Activated naive CD8-positive, alpha-beta T cell (primary cell): ENCODE measurements around the gene MEF2C.

Experiments
- H3K27ac Mint-ChIP-seq: one replicate; pipeline ENCODE4 v1.8.0; 2021; ENCODE audit warnings: mixed read lengths
- H3K27me3 Mint-ChIP-seq: one replicate; pipeline ENCODE4 v1.8.0; 2021; ENCODE audit warnings: mixed read lengths
- H3K36me3 Mint-ChIP-seq: one replicate; pipeline ENCODE4 v1.8.0; 2021; ENCODE audit warnings: mixed read lengths
- H3K4me1 Mint-ChIP-seq: one replicate; pipeline ENCODE4 v1.8.0; 2021; ENCODE audit warnings: low read depth, mixed read lengths
- H3K4me3 Mint-ChIP-seq: one replicate; pipeline ENCODE4 v1.8.0; 2021; ENCODE audit warnings: mild to moderate bottlenecking, mixed read lengths
- H3K9me3 Mint-ChIP-seq: one replicate; pipeline ENCODE4 v1.8.0; 2021; ENCODE audit warnings: low read depth, mixed read lengths

MEF2C gene

GRCh38 chr5:88833371-88834130, 49.4 kb downstream of the MEF2C start:
- peaks cover 42% of the 10 kb centered on the region for H3K4me1 Mint-ChIP-seq

GRCh38 chr5:88831816-88832215, 51.2 kb downstream of the MEF2C start:
- Mint-ChIP-seq H3K36me3 (peaks cover 2% of the 10 kb centered on the region), H3K4me3 (no peak overlapping the region), H3K9me3 (no peaks in the 10 kb centered on the region), H3K27ac (no peak overlapping the region), H3K27me3 (peaks cover 1% of the 10 kb centered on the region), H3K4me1 (peaks cover 60% of the 10 kb centered on the region)

More at GRCh38 chr5:88833371-88834130, 49.4 kb downstream of the MEF2C start:
- H3K36me3 Mint-ChIP-seq: peaks cover 2% of the 10 kb centered on the region
- peaks cover 1% of the 10 kb centered on the region for H3K27me3 Mint-ChIP-seq
- H3K9me3 Mint-ChIP-seq: no peaks in the 10 kb centered on the region
- peak overlapping the region; percentile 35 for H3K4me3 Mint-ChIP-seq
- H3K27ac Mint-ChIP-seq: peak overlapping the region; percentile 28

- Mint-ChIP-seq H3K9me3 (no peaks in the 10 kb centered on the region), H3K27me3 (peaks cover 1% of the 10 kb centered on the region), H3K27ac (no peak overlapping the region), H3K36me3 (peaks cover 2% of the 10 kb centered on the region), H3K4me3 (no peak overlapping the region), H3K4me1 (peaks cover 70% of the 10 kb centered on the region)
Measured at GRCh38 chr5:88830567-88830966, 52.4 kb downstream of the MEF2C start.

GRCh38 chr5:88829775-88830174, 53.2 kb downstream of the MEF2C start:
- Mint-ChIP-seq H3K4me1 (peaks cover 70% of the 10 kb centered on the region), H3K9me3 (no peaks in the 10 kb centered on the region), H3K36me3 (peaks cover 2% of the 10 kb centered on the region), H3K27ac (no peak overlapping the region), H3K4me3 (no peak overlapping the region), H3K27me3 (peaks cover 1% of the 10 kb centered on the region)

- no peak overlapping the region for H3K27ac Mint-ChIP-seq
- peak overlapping the region; percentile 73 for H3K4me3 Mint-ChIP-seq
- H3K4me1 Mint-ChIP-seq: peaks cover 68% of the 10 kb centered on the region
- H3K36me3 Mint-ChIP-seq: peaks cover 2% of the 10 kb centered on the region
- no peaks in the 10 kb centered on the region for H3K9me3 Mint-ChIP-seq
- H3K27me3 Mint-ChIP-seq: peaks cover 1% of the 10 kb centered on the region
Measured at GRCh38 chr5:88829054-88829453, 53.9 kb downstream of the MEF2C start.

- Mint-ChIP-seq H3K4me1 (peaks cover 58% of the 10 kb centered on the region), H3K27ac (peak overlapping the region; percentile 24)
Measured at GRCh38 chr5:88827997-88828396, 55.0 kb downstream of the MEF2C start.

GRCh38 chr5:88826646-88827585, 56.1 kb downstream of the MEF2C start:
- Mint-ChIP-seq H3K4me3 (peak overlapping the region; percentile 64), H3K36me3 (peaks cover 2% of the 10 kb centered on the region), H3K27ac (no peak overlapping the region), H3K27me3 (peaks cover 4% of the 10 kb centered on the region), H3K4me1 (peaks cover 54% of the 10 kb centered on the region), H3K9me3 (no peaks in the 10 kb centered on the region)

More at GRCh38 chr5:88827997-88828396, 55.0 kb downstream of the MEF2C start:
- Mint-ChIP-seq H3K9me3 (no peaks in the 10 kb centered on the region), H3K27me3 (peaks cover 4% of the 10 kb centered on the region), H3K36me3 (peaks cover 2% of the 10 kb centered on the region), H3K4me3 (peak overlapping the region; percentile 64)

GRCh38 chr5:88825584-88826315, 57.2 kb downstream of the MEF2C start:
- Mint-ChIP-seq H3K36me3 (no peaks in the 10 kb centered on the region), H3K4me1 (peaks cover 49% of the 10 kb centered on the region), H3K9me3 (no peaks in the 10 kb centered on the region), H3K27me3 (peaks cover 3% of the 10 kb centered on the region), H3K27ac (no peak overlapping the region), H3K4me3 (no peak overlapping the region)

GRCh38 chr5:88824892-88825583, 57.9 kb downstream of the MEF2C start:
- H3K4me1 Mint-ChIP-seq: peaks cover 42% of the 10 kb centered on the region
- no peaks in the 10 kb centered on the region for H3K9me3 Mint-ChIP-seq
- no peak overlapping the region for H3K4me3 Mint-ChIP-seq
- H3K36me3 Mint-ChIP-seq: no peaks in the 10 kb centered on the region
- H3K27ac Mint-ChIP-seq: no peak overlapping the region
- H3K27me3 Mint-ChIP-seq: peaks cover 3% of the 10 kb centered on the region

- H3K4me1 Mint-ChIP-seq: peaks cover 34% of the 10 kb centered on the region
- no peak overlapping the region for H3K27ac Mint-ChIP-seq
- peaks cover 3% of the 10 kb centered on the region for H3K27me3 Mint-ChIP-seq
- H3K36me3 Mint-ChIP-seq: no peaks in the 10 kb centered on the region
- no peaks in the 10 kb centered on the region for H3K9me3 Mint-ChIP-seq
- no peak overlapping the region for H3K4me3 Mint-ChIP-seq
Measured at GRCh38 chr5:88824141-88824540, 58.8 kb downstream of the MEF2C start.

GRCh38 chr5:88823201-88823600, 59.8 kb downstream of the MEF2C start:
- H3K4me1 Mint-ChIP-seq: peaks cover 25% of the 10 kb centered on the region
- peaks cover 5% of the 10 kb centered on the region for H3K27me3 Mint-ChIP-seq
- H3K9me3 Mint-ChIP-seq: no peaks in the 10 kb centered on the region
- H3K27ac Mint-ChIP-seq: no peak overlapping the region
- no peak overlapping the region for H3K4me3 Mint-ChIP-seq
- H3K36me3 Mint-ChIP-seq: no peaks in the 10 kb centered on the region

GRCh38 chr5:88821161-88821560, 61.8 kb downstream of the MEF2C start:
- H3K36me3 Mint-ChIP-seq: no peaks in the 10 kb centered on the region
- H3K27ac Mint-ChIP-seq: no peak overlapping the region
- no peak overlapping the region for H3K4me3 Mint-ChIP-seq
- H3K27me3 Mint-ChIP-seq: peaks cover 5% of the 10 kb centered on the region
- peaks cover 4% of the 10 kb centered on the region for H3K4me1 Mint-ChIP-seq
- H3K9me3 Mint-ChIP-seq: no peaks in the 10 kb centered on the region

- peaks cover under 1% of the 10 kb centered on the region for H3K4me1 Mint-ChIP-seq
- no peak overlapping the region for H3K4me3 Mint-ChIP-seq
- H3K36me3 Mint-ChIP-seq: no peaks in the 10 kb centered on the region
- no peak overlapping the region for H3K27ac Mint-ChIP-seq
- no peaks in the 10 kb centered on the region for H3K9me3 Mint-ChIP-seq
- H3K27me3 Mint-ChIP-seq: peaks cover 7% of the 10 kb centered on the region
Measured at GRCh38 chr5:88820581-88820980, 62.4 kb downstream of the MEF2C start.

GRCh38 chr5:88819301-88819999, 63.5 kb downstream of the MEF2C start:
- H3K27ac Mint-ChIP-seq: no peak overlapping the region
- H3K4me1 Mint-ChIP-seq: no peaks in the 10 kb centered on the region
- no peaks in the 10 kb centered on the region for H3K36me3 Mint-ChIP-seq
- peaks cover 7% of the 10 kb centered on the region for H3K27me3 Mint-ChIP-seq
- no peak overlapping the region for H3K4me3 Mint-ChIP-seq
- no peaks in the 10 kb centered on the region for H3K9me3 Mint-ChIP-seq
